ENCODE measurements around the gene GATAD2A.

GATAD2A gene

GRCh38 chr19:19520989-19521388 is 115.5 kb downstream of the GATAD2A start:
- TF ChIP-seq, protein P1, sequence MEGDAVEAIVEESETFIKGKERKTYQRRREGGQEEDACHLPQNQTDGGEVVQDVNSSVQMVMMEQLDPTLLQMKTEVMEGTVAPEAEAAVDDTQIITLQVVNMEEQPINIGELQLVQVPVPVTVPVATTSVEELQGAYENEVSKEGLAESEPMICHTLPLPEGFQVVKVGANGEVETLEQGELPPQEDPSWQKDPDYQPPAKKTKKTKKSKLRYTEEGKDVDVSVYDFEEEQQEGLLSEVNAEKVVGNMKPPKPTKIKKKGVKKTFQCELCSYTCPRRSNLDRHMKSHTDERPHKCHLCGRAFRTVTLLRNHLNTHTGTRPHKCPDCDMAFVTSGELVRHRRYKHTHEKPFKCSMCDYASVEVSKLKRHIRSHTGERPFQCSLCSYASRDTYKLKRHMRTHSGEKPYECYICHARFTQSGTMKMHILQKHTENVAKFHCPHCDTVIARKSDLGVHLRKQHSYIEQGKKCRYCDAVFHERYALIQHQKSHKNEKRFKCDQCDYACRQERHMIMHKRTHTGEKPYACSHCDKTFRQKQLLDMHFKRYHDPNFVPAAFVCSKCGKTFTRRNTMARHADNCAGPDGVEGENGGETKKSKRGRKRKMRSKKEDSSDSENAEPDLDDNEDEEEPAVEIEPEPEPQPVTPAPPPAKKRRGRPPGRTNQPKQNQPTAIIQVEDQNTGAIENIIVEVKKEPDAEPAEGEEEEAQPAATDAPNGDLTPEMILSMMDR (IDR thresholded peaks at IDR 0.05; ENCODE audit: insufficient read depth, missing control alignments), result no peak
- no peak for DNase-seq (ENCODE audit: insufficient read length, low spot score)
- no peak for FAIRE-seq

- DNase-seq (ENCODE audit: insufficient read length, low spot score) (no peak), FAIRE-seq (no peak)
- TF ChIP-seq, protein P1 (IDR thresholded peaks at IDR 0.05; ENCODE audit: insufficient read depth, missing control alignments), result no peak
These were observed 117.7 kb downstream of the GATAD2A start for GRCh38 chr19:19523177-19523576.

DNA sequence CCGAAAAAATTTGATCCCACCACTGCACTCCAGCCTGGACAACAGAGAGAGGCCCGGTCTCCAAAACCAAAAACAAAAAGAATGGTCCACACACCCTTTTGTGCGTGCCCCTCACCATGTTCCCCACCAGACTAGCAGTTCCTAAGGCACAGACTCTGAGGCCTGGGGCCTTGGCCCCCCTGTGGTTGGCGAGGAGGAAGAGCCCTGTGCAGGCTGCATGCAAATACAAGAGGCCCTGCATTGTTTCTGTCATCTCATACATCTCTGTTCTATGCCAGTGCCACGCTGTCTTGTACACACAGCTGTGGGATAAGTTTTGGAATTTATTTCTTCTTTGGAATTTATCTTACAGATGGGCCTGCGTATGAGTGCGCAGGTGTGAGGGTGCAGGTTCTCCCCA is 118.6 kb downstream of the GATAD2A start:
- no peak for DNase-seq (ENCODE audit: insufficient read length, low spot score)
- no peak for FAIRE-seq
- TF ChIP-seq, protein P1 (IDR thresholded peaks at IDR 0.05; ENCODE audit: insufficient read depth, missing control alignments), result no peak

DNA sequence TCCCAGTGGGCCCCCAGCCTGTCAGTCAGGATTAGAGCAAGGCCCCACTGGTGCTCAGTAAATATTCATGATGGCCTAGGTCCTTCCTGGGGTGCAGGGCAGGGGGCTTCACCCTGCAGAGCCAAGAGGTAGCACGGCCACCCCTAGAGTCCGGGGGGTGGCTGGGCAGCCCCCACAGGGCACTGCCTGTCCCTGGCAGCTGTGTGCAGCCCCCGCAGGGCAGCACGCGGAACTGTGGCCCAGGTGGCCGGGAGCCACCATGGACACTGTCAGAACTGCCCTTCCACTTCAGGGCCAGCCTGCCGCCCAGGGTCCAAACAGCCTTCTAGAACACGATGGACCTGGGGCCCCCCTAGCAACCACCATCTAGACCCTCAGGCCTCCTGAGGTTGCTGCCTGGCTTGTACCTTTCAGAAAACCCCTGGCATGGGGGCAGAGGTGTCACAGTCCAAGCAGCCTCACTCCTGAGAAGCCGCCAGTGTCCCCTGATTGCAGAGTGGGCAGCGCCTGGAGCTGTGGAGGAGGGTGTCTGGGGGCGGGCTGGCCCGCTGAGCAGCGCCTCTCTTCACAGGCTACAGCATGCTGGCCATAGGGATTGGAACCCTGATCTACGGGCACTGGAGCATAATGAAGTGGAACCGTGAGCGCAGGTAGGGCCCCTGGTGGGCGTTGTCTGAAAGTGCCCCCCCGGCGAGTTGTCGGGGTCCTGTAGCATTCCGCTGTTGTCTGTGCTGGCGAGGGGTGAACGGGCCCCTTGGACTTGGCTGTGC is 120.3 kb downstream of the GATAD2A start:
- DNase-seq (ENCODE audit: insufficient read length, low spot score), result no peak
- no peak for FAIRE-seq
- TF ChIP-seq, protein P1 (IDR thresholded peaks at IDR 0.05; ENCODE audit: insufficient read depth, missing control alignments), result no peak

GRCh38 chr19:19526581-19527370 is 121.3 kb downstream of the GATAD2A start:
- no peak for FAIRE-seq
- TF ChIP-seq, protein P1 (IDR thresholded peaks at IDR 0.05; ENCODE audit: insufficient read depth, missing control alignments), result no peak
- DNase-seq (ENCODE audit: insufficient read length, low spot score), result no peak

DNA sequence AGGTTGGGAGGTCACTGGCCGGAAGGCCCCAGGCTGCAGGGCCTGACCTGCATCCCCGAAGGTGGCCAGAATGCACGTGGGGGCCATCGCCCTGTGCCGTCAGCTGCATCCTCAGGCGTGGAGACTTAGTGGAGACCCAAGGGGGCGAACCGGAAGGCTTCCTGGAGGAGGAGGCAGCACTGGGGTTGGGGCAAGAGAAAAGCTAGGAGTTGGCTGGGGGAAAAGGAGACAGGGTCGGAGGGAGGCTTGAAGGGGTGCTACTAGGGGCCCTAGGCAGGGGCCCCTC is 121.8 kb downstream of the GATAD2A start:
- no peak for FAIRE-seq
- DNase-seq (ENCODE audit: insufficient read length, low spot score), result no peak
- TF ChIP-seq, protein P1 (IDR thresholded peaks at IDR 0.05; ENCODE audit: insufficient read depth, missing control alignments), result no peak
